Measurements from ENCODE around the gene CDKN1C. TPM values are rescaled to one million over a fixed set of nuclear protein-coding genes. Genes with fewer than 3 reads are reported as not detected.

The CDKN1C gene
- total RNA-seq, 4 donors from 2014 or later = 4.1 to 54.6 (median 20.8) TPM

DNA sequence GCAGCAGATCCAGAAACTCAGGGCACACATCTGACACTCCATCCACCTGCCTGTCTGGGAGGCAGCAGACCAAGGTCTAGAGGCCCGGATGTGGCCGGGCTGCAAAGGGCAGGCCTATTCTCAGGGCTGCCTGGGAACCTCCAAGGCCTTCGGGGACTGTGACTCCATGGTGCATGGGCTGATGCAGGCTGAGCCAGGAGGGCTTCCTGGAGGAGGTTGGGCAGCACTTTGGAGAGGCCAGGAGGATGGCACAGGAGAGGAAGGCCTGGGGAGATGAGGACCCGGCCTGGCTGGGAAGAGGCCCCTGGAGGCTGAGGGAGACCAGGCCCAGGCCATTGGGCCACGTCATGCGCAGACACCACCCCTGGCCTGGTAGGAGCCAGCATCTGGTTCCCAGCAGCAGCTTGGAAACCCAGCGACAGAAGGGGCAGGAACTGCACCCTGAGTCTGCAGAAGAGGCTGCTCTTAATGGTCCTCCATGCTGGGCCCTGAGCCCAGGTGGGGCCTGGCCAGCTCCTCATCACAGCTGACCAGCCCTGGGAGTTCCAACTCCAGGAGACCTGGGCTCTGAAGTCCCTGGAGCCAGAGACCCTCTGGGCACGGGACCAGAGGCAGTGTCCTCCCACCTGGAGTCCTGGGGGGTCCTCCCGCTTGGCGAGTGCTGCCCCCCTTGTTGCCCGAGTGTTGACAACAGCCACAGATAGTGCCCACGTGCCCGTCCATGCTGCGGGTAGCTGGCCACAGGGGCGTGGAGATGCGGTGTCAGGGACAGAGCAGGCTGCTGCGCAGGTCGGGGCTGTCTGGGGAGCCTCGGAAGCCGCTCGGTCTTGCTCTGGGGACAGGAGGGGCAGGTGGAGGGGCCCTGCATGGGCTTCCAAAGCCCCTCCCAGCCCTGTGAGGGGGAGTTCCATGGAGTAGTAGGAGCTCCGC, 38.1 kb upstream of the CDKN1C start:
- Histone ChIP-seq H3K27me3 (peaks cover 0 to 17% (median 0%) of the 10 kb centered on the region in 4 donors), H3K4me3 (no peak overlapping the region), H3K36me3 (no peaks in the 10 kb centered on the region), H3K4me1 (peaks cover 14 to 34% (median 14%) of the 10 kb centered on the region in 3 donors), H3K9me3 (no peaks in the 10 kb centered on the region), H3K27ac (peak overlapping the region in 3 of 4 donors; percentile 0 to 33 (median 30))
- WGBS, 2 donors = 86 to 90% methylated on average over 6 to 7 of the region's 22 CpGs
- intact Hi-C loops (cut with DNase I) = no loop called here
- no peak for DNase-seq
- TF ChIP-seq, protein P1, sequence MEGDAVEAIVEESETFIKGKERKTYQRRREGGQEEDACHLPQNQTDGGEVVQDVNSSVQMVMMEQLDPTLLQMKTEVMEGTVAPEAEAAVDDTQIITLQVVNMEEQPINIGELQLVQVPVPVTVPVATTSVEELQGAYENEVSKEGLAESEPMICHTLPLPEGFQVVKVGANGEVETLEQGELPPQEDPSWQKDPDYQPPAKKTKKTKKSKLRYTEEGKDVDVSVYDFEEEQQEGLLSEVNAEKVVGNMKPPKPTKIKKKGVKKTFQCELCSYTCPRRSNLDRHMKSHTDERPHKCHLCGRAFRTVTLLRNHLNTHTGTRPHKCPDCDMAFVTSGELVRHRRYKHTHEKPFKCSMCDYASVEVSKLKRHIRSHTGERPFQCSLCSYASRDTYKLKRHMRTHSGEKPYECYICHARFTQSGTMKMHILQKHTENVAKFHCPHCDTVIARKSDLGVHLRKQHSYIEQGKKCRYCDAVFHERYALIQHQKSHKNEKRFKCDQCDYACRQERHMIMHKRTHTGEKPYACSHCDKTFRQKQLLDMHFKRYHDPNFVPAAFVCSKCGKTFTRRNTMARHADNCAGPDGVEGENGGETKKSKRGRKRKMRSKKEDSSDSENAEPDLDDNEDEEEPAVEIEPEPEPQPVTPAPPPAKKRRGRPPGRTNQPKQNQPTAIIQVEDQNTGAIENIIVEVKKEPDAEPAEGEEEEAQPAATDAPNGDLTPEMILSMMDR (IDR thresholded peaks at IDR 0.05) = no peak
- no peak for TF ChIP-seq POLR2A (IDR thresholded peaks at IDR 0.05)

- intact Hi-C loops (cut with DNase I) = no loop called here
- DNase-seq = no peak
- H3K4me3 ChIP-seq = no peak overlapping the region
- peaks cover 4 to 23% (median 6%) of the 10 kb centered on the region in 3 donors for H3K4me1 ChIP-seq
- no CpG with 5 or more reads among the region's 3 CpGs for WGBS, 2 donors
- H3K9me3 ChIP-seq = no peaks in the 10 kb centered on the region
- H3K27me3 ChIP-seq = peaks cover 0 to 7% (median 0%) of the 10 kb centered on the region in 4 donors
- H3K27ac ChIP-seq = no peak overlapping the region
- H3K36me3 ChIP-seq = no peaks in the 10 kb centered on the region
- TF ChIP-seq POLR2A (IDR thresholded peaks at IDR 0.05) = no peak
- TF ChIP-seq, protein P1 (IDR thresholded peaks at IDR 0.05) = no peak
Measured at GRCh38 chr11:2922655-2923054, 37.1 kb upstream of the CDKN1C start.

GRCh38 chr11:2921742-2922493, 36.3 kb upstream of the CDKN1C start:
- Histone ChIP-seq H3K27me3 (no peaks in the 10 kb centered on the region), H3K36me3 (no peaks in the 10 kb centered on the region), H3K27ac (no peak overlapping the region), H3K9me3 (no peaks in the 10 kb centered on the region), H3K4me1 (peaks cover 3 to 16% (median 4%) of the 10 kb centered on the region in 3 donors), H3K4me3 (no peak overlapping the region)
- WGBS, 2 donors = 98% methylated on average over 8 of the region's 29 CpGs; no CpG with 5 or more reads in 1 of the 2 donors
- TF ChIP-seq POLR2A (IDR thresholded peaks at IDR 0.05) = no peak
- TF ChIP-seq, protein P1 (IDR thresholded peaks at IDR 0.05) = no peak
- no peak for DNase-seq
- intact Hi-C loops (cut with DNase I) = no loop called here

DNA sequence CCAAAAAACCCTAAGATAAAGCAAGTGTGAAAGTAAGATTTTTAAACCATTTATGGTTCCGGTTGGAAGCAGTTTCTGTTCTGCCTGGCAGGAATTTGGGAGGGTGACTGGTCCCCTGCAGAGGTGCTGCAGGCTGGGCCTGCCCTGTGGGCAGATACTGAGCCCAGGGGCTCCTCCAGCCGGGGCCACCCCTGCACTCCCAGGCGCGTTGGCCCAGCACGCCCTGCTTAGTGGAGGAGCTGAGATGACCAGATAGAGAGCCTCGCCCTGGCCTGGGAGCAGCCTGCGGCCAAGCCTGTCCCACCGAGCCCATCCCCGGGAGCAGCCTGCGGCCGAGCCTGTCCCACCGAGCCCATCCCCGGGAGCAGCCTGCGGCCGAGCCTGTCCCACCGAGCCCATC, 35.7 kb upstream of the CDKN1C start:
- no peaks in the 10 kb centered on the region for H3K36me3 ChIP-seq
- peaks cover 3 to 13% (median 4%) of the 10 kb centered on the region in 3 donors for H3K4me1 ChIP-seq
- WGBS, 2 donors = 81 to 100% methylated on average over 1 to 2 of the region's 16 CpGs
- no peaks in the 10 kb centered on the region for H3K9me3 ChIP-seq
- no peak overlapping the region for H3K4me3 ChIP-seq
- intact Hi-C loops (cut with DNase I) = no loop called here
- TF ChIP-seq, protein P1 (IDR thresholded peaks at IDR 0.05) = no peak
- TF ChIP-seq POLR2A (IDR thresholded peaks at IDR 0.05) = no peak
- H3K27me3 ChIP-seq = no peaks in the 10 kb centered on the region
- no peak for DNase-seq
- H3K27ac ChIP-seq = no peak overlapping the region

DNA sequence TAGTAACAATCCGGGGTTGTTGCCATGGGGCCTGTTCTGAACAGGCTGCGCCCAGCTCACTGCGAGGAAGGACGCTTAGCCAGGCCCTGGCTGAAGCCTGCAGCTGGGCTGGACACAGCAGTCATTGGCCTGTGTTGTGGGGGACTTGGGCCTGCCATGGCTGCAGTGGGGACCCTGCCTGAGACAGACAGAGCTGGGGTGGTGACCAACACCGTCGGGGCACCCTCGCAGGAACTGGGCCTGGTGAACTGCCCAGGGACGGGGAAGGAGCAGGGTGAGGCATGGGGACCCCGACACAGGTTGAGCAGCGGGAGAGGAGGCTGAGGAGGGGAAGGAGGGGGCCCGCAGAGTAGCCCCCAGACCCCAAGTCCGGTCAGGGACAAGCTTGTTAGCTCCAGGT, 34.8 kb upstream of the CDKN1C start:
- Histone ChIP-seq H3K4me3 (no peak overlapping the region), H3K36me3 (no peaks in the 10 kb centered on the region), H3K27me3 (no peaks in the 10 kb centered on the region), H3K27ac (no peak overlapping the region), H3K4me1 (peaks cover 3 to 13% (median 4%) of the 10 kb centered on the region in 3 donors), H3K9me3 (no peaks in the 10 kb centered on the region)
- TF ChIP-seq, protein P1 (IDR thresholded peaks at IDR 0.05) = no peak
- no peak for TF ChIP-seq POLR2A (IDR thresholded peaks at IDR 0.05)
- WGBS, 2 donors = 86 to 95% methylated on average over 7 to 12 of the region's 12 CpGs
- no peak for DNase-seq
- intact Hi-C loops (cut with DNase I) = no loop called here
